Chondrocyte (in vitro differentiated cells): ENCODE data around the gene RNASE7. TPM values are rescaled to one million over a fixed set of nuclear protein-coding genes. Genes with fewer than 3 reads are reported as not detected.
"Not testable (repeated sequence)": the region's sequence is repeated elsewhere in the genome, so short reads cannot be mapped to it uniquely, and the experiment has no call there.

ENCODE experiments used
- DNase-seq: peaks from one replicate; pipeline ENCODE4 v3.0.0; 2021; ENCODE audit warnings: mixed read lengths, low spot score
- H3K27ac Mint-ChIP-seq: one replicate; pipeline ENCODE4 v1.8.0; 2021; ENCODE audit warnings: mild to moderate bottlenecking, moderate library complexity, mixed read lengths; ENCODE audit not compliant: unreplicated experiment
- H3K27me3 Mint-ChIP-seq: 2 replicates; pipeline ENCODE4 v1.8.0; 2021; ENCODE audit warnings: low read depth, mixed read lengths
- H3K36me3 Mint-ChIP-seq: 2 replicates; pipeline ENCODE4 v1.8.0; 2021; ENCODE audit warnings: low read depth, mixed read lengths
- H3K4me1 Mint-ChIP-seq: 2 replicates; pipeline ENCODE4 v1.8.0; 2021; ENCODE audit warnings: low read depth, mild to moderate bottlenecking, mixed read lengths
- H3K4me3 Mint-ChIP-seq: one replicate; pipeline ENCODE4 v1.8.0; 2021; ENCODE audit warnings: mild to moderate bottlenecking, moderate library complexity, mixed read lengths; ENCODE audit not compliant: unreplicated experiment
- H3K9me3 Mint-ChIP-seq: 2 replicates; pipeline ENCODE4 v1.8.0; 2021; ENCODE audit warnings: low read depth, mixed read lengths
- CTCF ChIP-seq: fragments of 200-600 bp; sonication (generic); IDR thresholded peaks from 2 replicates; pipeline ENCODE4 v1.5.0; 2021; ENCODE audit warnings: antibody characterized with exemption, mild to moderate bottlenecking, moderate library complexity
- total RNA-seq: library from RNA; stranded (reverse); gene quantifications from 3 replicates; pipeline ENCODE4 v1.2.1, GENCODE V29; 2021

The RNASE7 gene
- total RNA-seq, 1 donor from 2014 or later, result not detected

GRCh38 chr14:20998674-20999366 is 43.3 kb upstream of the RNASE7 start, which contains the start of gene SLC39A2:
TSS of gene SLC39A2 (plus strand) at chr14:20999293. CDS start at chr14:20999447, 154 bp downstream.
- DNase-seq, result no peak
- Mint-ChIP-seq H3K4me3 (no peak within 1 kb of the TSS), H3K27me3 (no peaks in the 10 kb centered on the region), H3K9me3 (no peaks in the 10 kb centered on the region), H3K36me3 (peaks cover 26% of the 10 kb centered on the region), H3K4me1 (peaks cover 18% of the 10 kb centered on the region), H3K27ac (no peak within 1 kb of the TSS)
- no peak for TF ChIP-seq CTCF

DNA sequence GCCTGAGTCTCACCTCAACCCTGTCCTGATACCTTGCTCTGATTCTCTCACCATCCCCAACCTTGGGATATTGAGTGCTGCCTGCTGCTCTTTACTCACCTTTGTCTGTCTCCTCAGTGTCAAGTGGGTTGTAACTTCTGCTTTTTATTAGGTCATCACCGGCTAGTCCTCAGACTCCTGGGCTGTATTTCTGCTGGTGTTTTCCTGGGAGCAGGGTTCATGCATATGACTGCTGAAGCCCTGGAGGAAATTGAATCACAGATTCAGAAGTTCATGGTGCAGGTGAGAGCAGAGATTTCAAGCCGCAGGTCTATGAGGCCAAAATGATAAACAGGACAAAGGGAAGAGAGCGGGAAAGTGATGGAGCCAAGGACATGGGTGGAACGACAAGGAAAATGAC is 42.6 kb upstream of the RNASE7 start:
- DNase-seq, result no peak
- Mint-ChIP-seq H3K27ac (no peak overlapping the region), H3K4me3 (no peak overlapping the region), H3K27me3 (no peaks in the 10 kb centered on the region), H3K36me3 (peaks cover 20% of the 10 kb centered on the region), H3K9me3 (no peaks in the 10 kb centered on the region), H3K4me1 (peaks cover 18% of the 10 kb centered on the region)
- TF ChIP-seq CTCF, result no peak

DNA sequence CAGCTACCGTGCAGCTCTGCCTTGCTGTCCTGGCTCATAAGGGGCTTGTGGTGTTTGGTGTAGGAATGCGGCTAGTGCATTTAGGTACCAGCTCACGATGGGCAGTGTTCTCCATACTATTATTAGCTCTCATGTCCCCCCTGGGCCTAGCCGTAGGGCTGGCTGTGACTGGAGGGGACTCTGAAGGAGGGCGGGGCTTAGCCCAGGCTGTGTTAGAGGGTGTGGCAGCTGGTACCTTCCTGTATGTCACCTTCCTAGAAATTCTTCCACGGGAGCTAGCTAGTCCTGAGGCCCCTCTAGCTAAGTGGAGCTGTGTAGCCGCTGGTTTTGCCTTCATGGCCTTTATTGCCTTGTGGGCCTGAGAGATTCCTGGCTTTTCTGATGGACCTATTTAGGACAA is 40.9 kb upstream of the RNASE7 start:
- Mint-ChIP-seq H3K4me1 (peaks cover 18% of the 10 kb centered on the region), H3K4me3 (no peak overlapping the region), H3K36me3 (peaks cover 4% of the 10 kb centered on the region), H3K27me3 (no peaks in the 10 kb centered on the region), H3K27ac (no peak overlapping the region), H3K9me3 (no peaks in the 10 kb centered on the region)
- no peak for DNase-seq
- no peak for TF ChIP-seq CTCF

DNA sequence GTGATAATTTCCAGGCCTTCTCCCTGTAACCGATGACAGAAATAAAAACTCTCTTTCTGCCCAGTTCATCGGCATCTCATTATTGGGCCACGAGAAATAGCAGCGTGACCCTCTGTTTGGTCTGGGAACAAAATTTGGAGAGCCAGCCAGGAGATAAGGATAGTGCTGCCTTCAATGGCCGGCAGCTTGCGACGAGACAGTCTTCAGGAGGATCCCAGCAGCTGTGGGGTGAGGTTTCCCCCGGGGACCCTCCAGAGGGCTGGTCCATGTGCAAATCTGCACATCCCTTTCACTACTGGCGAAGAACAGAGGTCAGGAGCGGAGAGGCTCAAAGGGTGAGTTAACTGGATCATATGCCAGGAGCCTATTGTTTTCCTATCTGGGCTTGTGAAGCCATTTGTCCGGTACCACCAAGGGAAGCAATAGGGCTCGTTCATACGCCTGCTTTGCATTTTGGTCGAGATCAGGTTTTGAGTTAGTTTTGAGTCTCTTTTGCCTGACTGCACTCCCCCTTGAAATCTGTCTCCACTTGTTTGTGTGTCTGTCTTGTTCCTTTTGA is 38.3 kb upstream of the RNASE7 start:
- H3K27ac Mint-ChIP-seq, result no peak overlapping the region
- H3K4me3 Mint-ChIP-seq, result no peak overlapping the region

GRCh38 chr14:21009721-21010120 is 32.4 kb upstream of the RNASE7 start:
- not testable (repeated sequence) for H3K4me1 Mint-ChIP-seq, H3K27ac Mint-ChIP-seq

More for the DNA sequence above, 38.3 kb upstream of the RNASE7 start:
- H3K36me3 Mint-ChIP-seq, result no peaks in the 10 kb centered on the region
- no peak for DNase-seq
- no peak for TF ChIP-seq CTCF
- no peaks in the 10 kb centered on the region for H3K27me3 Mint-ChIP-seq
- H3K9me3 Mint-ChIP-seq, result no peaks in the 10 kb centered on the region
- peaks cover 5% of the 10 kb centered on the region for H3K4me1 Mint-ChIP-seq

GRCh38 chr14:21011136-21011535 is 31.0 kb upstream of the RNASE7 start:
- DNase-seq, result no peak
- H3K36me3 Mint-ChIP-seq, result no peaks in the 10 kb centered on the region
- no peak overlapping the region for H3K27ac Mint-ChIP-seq
- peaks cover 16% of the 10 kb centered on the region for H3K27me3 Mint-ChIP-seq
- no peaks in the 10 kb centered on the region for H3K9me3 Mint-ChIP-seq
- H3K4me3 Mint-ChIP-seq, result no peak overlapping the region
- no peak for TF ChIP-seq CTCF
- no peaks in the 10 kb centered on the region for H3K4me1 Mint-ChIP-seq

More at GRCh38 chr14:21009721-21010120, 32.4 kb upstream of the RNASE7 start:
- H3K9me3 Mint-ChIP-seq, H3K4me3 Mint-ChIP-seq, DNase-seq, H3K36me3 Mint-ChIP-seq: not testable (repeated sequence)
- peaks cover 16% of the 10 kb centered on the region for H3K27me3 Mint-ChIP-seq
